ENCODE data around the gene ARL6IP1. TPM values are rescaled to one million over a fixed set of nuclear protein-coding genes. Genes with fewer than 3 reads are reported as not detected.
"Not testable (repeated sequence)": the region's sequence is repeated elsewhere in the genome, so short reads cannot be mapped to it uniquely, and the experiment has no call there.

Gene ARL6IP1
- total RNA-seq, 2 experiments from 2014 or later, result 87.1 to 88.6 TPM

DNA sequence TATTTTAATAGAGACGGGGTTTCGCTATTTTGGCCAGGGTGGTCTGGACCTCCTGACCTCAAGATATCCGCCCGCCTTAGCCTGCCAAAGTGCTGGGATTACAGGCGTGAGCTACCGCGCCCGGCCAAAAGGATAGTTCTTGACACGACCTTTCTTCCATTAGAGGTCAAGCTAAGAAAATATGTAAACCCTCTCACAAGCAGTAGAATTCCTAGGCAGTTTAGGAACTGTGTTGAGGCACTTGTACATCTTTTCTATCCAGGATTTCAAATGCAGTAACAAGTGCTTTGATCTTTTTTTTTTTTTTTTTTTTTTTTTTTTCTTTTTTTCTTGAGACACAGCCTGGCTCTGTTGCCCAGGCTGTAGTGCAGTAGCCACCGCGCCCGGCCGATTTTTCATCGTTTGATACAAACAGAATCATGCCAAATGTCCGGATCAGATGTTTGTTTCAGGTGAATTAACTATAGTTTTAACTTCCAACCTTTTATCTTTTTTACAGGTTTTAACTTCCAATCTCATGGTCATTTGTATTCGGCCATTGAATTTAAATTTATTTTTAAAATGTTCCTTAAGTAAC lies 1.5 kb upstream of the ARL6IP1 start:
- ChIA-PET CTCF (interaction anchor here (0.7 to 4.1 kb wide), 3 partner anchors 14 to 29 kb away, joined by 6 to 46 read pairs (median 16); partner anchors contain the start of gene RPS15A), POLR2A (interaction anchor here (6.3 kb wide), 1 partner anchor 14 kb away, joined by 119 read pairs; the partner anchor contains the start of gene RPS15A)

DNA sequence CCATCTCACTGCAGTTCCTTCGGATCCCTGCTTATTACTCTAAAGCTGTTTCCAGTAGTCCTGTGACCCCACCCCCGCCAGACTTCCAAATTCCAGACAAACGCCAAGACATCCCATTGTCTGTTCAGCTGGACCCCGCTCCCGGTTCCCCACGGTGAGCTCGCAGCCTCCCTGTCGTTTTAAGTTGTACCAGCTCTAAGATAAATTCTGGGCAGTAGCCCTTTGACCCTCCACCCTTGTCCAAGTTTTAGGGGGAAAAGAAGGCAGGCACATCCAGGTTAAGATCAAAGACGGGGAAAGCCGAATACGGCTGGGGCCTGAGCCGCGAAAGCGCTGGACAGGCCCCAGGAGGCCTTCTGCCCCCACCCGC lies 589 bp downstream of the ARL6IP1 start:
- POLR2A ChIA-PET, result interaction anchor here (0.6 to 6.3 kb wide), 4 partner anchors 12 to 176 kb away, joined by 4 to 119 read pairs (median 6); partner anchors contain the start of gene RPS15A
- CTCF ChIA-PET, result interaction anchor here (0.7 to 3.3 kb wide), 5 partner anchors 8 to 42 kb away, joined by 3 to 16 read pairs (median 3); partner anchors contain the start of gene RPS15A

DNA sequence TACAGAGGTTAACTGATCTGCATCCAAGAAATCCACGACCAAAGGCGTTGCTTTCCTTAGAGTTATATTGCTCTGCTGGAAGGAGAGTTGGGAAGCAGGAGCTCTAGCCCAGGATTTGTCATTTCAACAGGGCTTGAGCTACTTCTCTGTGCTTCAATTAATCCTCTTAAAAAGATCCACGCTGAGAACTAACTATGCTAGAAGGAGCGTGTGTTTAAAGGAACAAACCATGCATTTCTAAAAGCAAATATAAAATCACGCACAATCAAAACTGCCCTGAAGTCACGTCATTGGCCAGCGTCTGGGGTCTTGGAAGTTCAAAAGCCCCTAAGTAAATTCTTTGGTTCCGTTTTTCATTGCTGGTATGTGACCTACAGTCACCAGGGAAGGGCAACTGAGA lies 1.1 kb downstream of the ARL6IP1 start:
- CTCF ChIA-PET, result interaction anchor here (2.7 kb wide), 1 partner anchor 10 kb away, joined by 13 read pairs; the partner anchor contains the start of gene RPS15A
- POLR2A ChIA-PET, result interaction anchor here (0.9 to 6.3 kb wide), 3 partner anchors 11 to 176 kb away, joined by 4 to 119 read pairs (median 9); partner anchors contain the start of gene RPS15A

DNA sequence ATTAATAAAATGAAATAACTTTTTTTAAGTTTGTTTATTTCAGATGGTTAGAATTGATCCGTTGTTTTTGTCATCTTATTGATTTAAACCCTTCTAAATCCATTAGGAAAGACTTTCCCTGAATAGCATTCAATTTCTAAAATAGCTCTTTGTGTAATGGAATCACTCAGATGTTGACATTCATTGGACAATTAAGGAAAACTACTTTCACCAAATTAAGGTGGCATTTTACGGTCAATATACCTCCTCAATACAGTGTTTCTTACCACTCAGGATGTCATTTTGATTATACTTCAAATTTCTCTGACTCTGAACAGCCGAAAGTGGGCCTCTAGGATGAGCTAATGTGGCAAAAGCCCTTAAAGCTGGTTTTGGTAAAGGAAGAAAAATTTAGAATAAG lies 1.8 kb downstream of the ARL6IP1 start:
- ChIA-PET POLR2A (interaction anchor here (6.3 kb wide), 1 partner anchor 10 kb away, joined by 119 read pairs; the partner anchor contains the start of gene RPS15A), CTCF (interaction anchor here (2.7 kb wide), 1 partner anchor 10 kb away, joined by 13 read pairs; the partner anchor contains the start of gene RPS15A)

DNA sequence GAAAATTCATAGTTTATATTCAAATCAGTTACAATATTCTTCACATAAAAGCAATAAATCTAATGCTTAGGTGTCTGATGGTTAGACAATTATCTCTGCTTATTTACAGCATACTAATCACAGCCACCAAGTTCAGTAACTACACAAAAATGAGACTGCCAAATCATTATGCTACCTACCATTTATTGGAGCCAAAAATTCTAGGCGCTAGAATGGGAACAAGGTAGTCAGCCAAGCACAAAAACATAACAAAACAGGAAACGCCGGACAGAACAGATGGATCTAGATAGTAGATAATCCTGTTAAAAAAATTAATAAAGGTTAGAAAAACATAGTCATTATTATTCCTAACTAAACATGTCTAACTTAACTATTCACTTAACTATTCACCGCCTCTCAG lies 3.6 kb downstream of the ARL6IP1 start:
- CTCF ChIA-PET, result no interaction called here
- POLR2A ChIA-PET, result no interaction called here

DNA sequence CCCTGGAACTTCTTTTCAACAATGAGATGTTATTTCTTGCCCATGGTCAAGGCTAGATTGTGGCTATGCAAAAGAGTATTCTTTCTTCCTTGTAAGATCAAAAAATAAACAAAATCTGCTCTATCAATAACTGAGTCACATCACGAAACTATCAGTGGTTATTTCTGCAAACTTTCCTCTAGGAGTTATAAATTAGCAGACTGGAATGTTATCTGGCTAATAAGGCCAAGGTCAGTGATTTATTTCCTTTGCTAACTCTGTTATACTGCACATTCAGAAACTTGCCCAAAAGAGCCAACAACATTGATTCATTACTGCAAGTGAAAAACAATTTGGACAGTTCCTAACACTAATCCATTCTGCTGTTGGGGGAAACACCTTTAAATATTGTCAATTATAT lies 5.0 kb downstream of the ARL6IP1 start:
- ChIA-PET POLR2A (no interaction called here), CTCF (no interaction called here)

DNA sequence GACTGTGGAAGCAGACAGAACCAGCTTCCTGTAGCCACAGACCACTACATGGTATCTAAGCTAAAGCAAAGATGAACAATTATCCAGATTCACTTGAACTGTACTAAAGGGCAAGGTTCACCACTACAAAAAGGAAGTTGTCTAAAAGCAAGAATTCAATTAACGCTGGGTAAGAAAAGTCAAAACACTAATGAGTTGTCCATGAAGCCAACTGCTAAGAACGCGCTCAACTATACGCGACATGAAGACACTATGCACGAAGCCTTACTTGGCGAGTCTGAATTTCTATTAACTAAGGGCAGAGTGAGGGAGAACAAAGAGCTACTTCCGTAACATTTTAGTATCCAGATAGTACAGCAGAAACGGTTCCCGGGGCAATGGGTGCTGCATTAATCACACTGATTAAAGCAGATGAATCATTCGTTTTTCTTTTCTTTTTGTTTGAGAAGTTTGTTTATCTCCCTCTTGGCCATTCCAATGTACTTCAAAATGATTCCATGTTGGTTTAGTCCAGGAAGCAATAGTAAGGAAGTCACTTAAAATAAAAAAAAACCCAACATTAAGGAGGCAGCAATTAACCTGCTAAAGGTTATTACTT lies 8.4 kb downstream of the ARL6IP1 start:
- ChIA-PET CTCF (interaction anchor here (0.8 kb wide), 1 partner anchor 8 kb away, joined by 3 read pairs; the partner anchor contains the start of gene ARL6IP1), POLR2A (interaction anchor here (0.7 to 7.7 kb wide), 2 partner anchors 8 to 274 kb away, joined by 3 to 119 read pairs; partner anchors contain the start of gene ARL6IP1)

DNA sequence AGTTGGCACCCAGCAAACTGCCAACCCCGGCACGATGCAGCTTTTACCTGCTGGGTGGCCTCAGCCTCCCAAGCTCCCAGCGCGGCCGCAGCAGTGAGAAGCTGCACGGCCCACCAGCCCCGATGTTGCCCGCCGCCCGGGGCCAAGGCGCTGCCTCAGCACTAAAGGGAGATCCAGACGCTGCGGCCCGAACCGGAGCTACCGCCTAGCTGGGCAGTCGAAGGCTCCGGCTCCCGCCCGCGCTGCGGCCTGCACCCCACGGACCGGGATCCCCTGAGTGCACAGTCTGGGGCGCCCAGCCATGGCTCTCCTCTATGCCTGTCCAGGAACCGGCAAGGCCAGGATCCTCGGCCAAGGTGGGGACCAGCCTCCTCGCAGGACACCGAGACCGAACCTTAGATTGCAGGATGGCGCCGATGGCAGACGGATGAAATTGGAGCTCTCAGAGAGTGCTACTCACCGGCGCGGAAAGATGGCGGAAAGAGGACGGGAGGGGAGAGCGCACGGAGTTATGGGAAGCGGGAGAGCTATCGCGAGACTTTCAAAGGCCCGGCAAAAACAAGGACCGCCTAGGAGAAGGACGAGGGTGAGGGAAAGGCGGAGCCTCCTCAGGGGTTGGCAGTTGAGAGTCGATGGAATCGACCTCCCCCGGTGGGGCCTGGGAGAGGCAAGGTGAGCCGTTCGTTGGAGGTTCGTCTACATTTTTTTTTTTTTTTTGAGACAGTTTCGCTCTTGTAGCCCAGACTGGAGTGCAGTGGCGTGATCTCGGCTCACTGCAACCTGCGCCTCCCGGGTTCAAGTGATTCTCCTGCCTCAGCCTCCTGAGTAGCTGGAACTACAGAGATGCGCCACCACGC lies 11.3 kb downstream of the ARL6IP1 start, which contains the start of gene RPS15A:
Gene RPS15A, minus strand, starts transcription at position 485 of the 857 bp plus-strand sequence. CDS start 1,221 bp downstream, outside the sequence.
- CTCF ChIA-PET, result interaction anchor here (0.6 to 5.2 kb wide), 3 partner anchors 9 to 1062 kb away, joined by 3 to 46 read pairs (median 13); partner anchors contain the start of gene ARL6IP1
- POLR2A ChIA-PET, result interaction anchor here (0.7 to 7.7 kb wide), 5 partner anchors 11 to 765 kb away, joined by 3 to 119 read pairs (median 3); partner anchors contain the start of genes ARL6IP1, COQ7, SMG1 and VPS35L

DNA sequence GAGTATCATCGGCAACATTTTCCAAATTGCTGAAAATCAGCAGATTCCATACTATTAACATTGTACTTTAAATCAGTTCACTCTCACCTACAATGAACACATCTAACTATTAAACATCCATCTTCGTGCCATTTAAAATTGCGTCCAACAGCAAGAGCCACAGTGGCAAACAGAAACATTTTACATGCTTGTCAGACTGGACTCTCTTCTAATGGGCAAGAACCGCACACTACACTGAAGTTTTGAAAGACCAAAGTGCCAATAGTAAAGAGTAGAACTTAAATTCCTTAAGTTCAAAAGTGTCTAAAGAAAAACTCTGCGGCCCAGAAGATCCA lies 11.9 kb downstream of the ARL6IP1 start:
- CTCF ChIA-PET, result interaction anchor here (0.6 to 5.2 kb wide), 3 partner anchors 10 to 1063 kb away, joined by 3 to 46 read pairs (median 13); partner anchors contain the start of gene ARL6IP1
- POLR2A ChIA-PET, result interaction anchor here (1.2 to 7.7 kb wide), 4 partner anchors 12 to 766 kb away, joined by 3 to 119 read pairs (median 4); partner anchors contain the start of genes ARL6IP1, COQ7, SMG1 and VPS35L

DNA sequence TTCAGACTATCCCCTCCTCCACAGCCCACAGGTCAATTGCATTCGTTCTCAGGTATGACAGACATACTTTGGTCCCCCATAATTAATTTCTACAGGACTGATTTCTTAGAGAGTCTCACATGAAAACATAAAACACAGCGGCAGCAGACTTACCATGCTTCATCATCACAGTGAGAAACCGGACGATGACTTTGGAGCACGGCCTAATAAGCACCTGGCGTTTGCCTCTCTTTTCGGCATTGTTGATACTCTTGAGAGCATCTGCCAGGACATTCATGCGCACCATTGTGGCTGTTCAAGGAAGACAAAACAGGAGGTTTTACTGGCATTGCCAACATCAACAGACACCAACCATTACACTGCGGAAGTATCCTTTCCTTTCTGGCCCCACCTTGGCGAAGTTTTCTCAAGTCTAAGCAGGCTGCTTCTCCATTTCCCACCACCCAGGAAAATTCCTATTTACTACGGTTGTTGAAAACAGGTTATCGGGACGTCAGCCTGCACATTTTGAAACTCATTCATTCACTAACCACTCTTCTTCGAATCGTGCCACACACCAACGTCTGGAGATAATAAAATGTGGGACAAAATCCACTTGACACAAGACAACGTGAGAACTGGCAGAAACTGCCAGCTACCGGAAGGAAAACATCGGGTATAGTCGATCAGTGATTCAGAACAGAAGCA lies 12.4 kb downstream of the ARL6IP1 start:
- CTCF ChIA-PET, result interaction anchor here (3.0 to 5.2 kb wide), 2 partner anchors 11 to 14 kb away, joined by 13 to 46 read pairs; partner anchors contain the start of gene ARL6IP1
- POLR2A ChIA-PET, result interaction anchor here (1.3 to 7.7 kb wide), 4 partner anchors 12 to 766 kb away, joined by 3 to 119 read pairs (median 4); partner anchors contain the start of genes ARL6IP1, SMG1 and VPS35L

DNA sequence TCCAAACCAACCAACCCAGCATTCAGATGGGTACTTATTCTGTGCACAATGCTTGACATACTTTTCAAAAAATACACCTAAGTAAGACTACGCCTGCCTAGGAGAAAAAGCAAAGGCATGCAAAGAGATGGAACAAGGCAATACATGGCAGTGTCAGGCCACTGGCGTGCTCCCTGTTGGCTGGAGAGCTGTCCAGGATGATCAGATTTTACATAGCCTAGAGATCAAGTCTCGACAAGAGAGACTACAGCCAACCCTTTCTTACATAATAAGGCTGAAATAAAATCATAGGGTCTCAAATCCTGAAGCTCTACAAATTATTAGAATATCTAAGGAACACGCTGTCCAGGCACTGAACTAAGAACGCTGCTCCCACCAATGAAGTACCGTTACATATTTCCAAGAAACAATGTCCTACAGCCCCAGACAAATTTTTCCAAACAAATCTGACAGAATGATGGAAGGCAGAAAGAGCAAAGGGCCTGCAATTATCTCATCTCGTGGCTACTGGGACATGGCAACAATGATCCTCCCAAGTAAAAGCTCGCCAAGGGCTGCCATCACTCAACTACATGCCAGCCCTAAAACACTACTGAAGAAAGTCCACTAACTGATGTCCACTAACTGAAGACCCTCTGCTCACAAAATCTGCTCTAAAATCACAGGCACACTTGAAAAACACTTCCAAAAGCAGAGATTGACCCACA lies 16.3 kb downstream of the ARL6IP1 start:
- ChIA-PET POLR2A (interaction anchor here (7.7 kb wide), 1 partner anchor 16 kb away, joined by 119 read pairs; the partner anchor contains the start of gene ARL6IP1), CTCF (interaction anchor here (0.5 to 3.6 kb wide), 2 partner anchors 18 to 632 kb away, joined by 4 to 16 read pairs; partner anchors contain the start of gene ARL6IP1)

DNA sequence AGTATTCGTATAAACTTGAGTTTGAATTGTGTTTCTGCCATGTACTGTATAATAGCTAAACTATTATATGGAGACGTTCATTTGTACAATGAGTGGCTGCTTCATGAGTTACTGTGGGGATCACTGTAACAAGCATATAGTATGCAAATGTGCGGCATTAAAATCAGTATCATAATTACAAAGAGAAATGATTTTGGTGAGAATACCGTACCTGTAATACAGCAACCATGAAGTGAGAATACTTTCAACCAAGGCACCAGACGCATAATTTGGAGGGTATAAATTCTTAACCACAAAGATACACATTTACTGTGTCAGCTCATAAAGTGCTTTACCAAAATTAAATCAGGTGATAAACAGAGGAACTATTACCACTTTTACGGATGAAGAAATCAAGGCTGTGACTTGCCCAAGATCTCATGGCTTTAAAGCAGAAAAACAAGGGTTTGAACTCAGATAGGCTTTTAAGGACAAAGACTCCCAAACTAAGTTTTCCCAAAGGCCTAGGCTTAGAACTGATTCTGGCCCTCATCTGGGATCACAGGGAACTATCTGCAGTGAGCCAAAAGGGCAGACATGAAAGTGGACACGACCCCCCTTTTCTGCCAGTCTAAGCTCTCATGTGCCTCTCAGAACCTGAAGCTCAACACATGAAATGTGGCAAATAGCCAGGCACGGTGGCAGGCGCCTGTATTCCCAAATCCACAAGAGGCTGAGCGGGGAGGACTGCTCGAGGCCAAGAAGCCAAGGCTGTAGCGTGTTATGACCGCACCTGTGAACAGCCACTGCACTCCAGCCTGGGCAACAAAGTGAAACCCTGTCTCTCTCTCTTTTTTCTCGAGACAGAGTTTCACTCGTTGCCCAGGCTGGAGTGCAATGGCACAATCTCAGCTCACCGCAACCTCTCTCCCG lies 17.7 kb downstream of the ARL6IP1 start:
- POLR2A ChIA-PET, result interaction anchor here (0.6 to 1.4 kb wide), 3 partner anchors 11 to 17 kb away, joined by 3 to 9 read pairs (median 7); partner anchors contain the start of gene ARL6IP1

DNA sequence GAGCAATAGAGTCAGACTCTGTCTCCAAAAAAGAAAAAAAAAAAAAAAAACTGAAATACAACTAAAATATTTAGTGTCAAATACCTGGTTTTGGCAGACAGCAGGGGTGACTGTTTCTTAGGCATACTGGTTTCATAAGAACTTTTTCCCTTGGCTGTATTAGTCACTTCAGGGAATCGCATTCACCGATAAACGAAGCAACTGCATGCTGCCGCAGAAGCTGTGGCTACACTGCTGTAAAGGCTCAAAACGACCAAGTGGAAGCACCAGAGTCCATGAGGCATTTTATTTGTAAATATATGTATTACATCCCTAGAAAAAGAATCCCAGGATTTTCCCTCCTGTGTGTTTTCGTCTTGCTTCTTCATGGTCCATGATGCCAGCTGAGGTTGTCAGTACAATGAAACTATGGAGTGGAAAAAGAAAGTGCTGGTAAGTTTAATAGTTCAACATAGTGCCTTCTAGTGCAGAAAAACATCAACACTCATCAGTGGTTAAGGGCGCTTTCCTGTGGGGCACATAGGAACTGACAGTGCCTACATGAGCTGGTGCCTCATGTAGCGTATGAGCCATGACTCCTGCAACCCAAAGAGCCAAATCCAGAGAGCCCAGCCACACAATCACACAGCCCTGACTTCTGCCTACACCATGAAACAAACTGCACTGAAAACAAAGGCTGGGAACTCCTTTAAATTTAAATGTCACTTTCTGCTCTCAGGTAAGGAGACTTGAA lies 18.5 kb downstream of the ARL6IP1 start:
- ChIA-PET CTCF (interaction anchor here (3.6 kb wide), 1 partner anchor 20 kb away, joined by 16 read pairs; the partner anchor contains the start of gene ARL6IP1), POLR2A (interaction anchor here (0.6 to 1.4 kb wide), 2 partner anchors 15 to 18 kb away, joined by 3 to 9 read pairs; partner anchors contain the start of gene ARL6IP1)

More for the DNA sequence above, 17.7 kb downstream of the ARL6IP1 start:
- CTCF ChIA-PET, result interaction anchor here (3.6 kb wide), 1 partner anchor 19 kb away, joined by 16 read pairs; the partner anchor contains the start of gene ARL6IP1

DNA sequence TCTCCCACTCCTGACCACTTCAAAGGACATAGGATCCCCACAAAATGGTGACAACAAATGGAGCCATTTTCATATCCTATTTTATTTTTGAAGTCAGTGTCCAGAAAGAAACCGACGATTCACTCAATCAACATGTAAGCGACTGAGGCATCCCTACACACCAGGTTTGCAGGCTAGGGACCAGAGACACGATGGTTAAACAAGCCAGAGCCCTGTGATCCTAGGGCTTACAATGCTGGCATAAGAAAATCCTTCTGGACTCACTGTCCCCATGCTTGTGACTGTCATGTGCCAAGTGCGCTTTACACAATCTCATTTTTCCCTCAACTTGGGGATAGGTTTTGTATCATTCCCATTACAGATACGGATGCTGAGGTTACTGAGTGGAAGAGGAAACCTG lies 20.1 kb downstream of the ARL6IP1 start:
- CTCF ChIA-PET, POLR2A ChIA-PET: not testable (repeated sequence)

DNA sequence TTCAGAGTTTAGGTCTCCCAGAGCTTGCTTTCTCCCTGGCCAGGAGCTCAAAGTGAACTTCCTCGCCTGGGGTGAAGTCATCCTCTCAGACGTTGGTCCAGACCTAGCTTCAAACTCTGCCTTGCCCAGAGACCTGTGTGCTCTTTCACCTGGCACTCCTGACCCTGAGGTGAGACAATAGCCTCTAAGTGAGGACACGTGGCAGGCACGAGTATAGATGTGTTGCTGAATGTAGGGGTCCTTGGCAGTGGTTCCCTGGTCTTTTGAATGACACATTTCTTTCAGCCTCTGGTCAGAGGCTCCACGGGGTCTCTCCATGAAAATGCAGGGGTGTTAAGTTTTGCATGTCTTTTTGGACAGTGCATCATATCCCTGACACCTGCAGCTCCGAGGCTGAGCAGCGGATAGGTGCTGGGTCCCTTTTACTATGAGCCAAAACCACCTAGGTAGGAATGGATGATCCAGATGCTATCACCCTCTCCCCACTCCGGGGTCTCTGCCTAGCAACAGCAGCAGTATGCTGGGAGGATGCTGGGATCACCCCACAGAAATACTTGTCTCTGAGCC lies 20.8 kb downstream of the ARL6IP1 start:
- CTCF ChIA-PET, POLR2A ChIA-PET: not testable (repeated sequence)

All from activated CD8-positive, alpha-beta memory T cell treated with anti-CD3 and anti-CD28 coated beads for 36 hours (primary cell).